GM18519 (cell line): ENCODE results near the gene OLR1.

Experiments
- ATAC-seq: cut with Tn5 transposase; IDR thresholded peaks from one replicate; pipeline ENCODE4 v1.9.1; 2021; ENCODE audit warnings: mild to moderate bottlenecking, moderate library complexity; ENCODE audit not compliant: unreplicated experiment, low FRiP score

The OLR1 gene

DNA sequence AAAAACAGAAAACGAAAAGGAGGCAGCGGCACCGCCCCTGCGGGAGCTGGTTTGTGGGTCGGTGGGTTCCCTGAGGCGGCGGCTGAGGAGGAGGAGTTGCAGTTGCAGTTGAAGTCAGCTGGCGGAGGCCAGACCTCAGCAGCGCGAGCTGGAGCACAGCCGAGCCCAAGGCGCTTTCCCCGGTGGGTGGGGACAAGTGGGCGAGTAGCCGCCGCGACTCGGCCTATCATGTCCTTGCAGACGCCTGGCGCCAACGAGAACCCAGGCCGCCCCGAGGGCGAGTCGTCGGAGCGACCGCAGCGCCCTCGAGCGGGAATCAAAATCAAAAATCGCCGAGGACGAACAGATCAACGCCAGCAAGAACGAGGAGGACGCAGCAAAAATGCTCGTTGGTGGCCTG is 60.5 kb downstream of the OLR1 start:
- ATAC-seq = no peak

GRCh38 chr12:10110256-10110844 is 61.6 kb downstream of the OLR1 start:
- no peak for ATAC-seq
